GM12873 (cell line): ENCODE measurements around the gene RAB3GAP1.

Source experiments
- CTCF ChIP-seq: IDR thresholded peaks from 2 replicates; pipeline ENCODE4 v1.5.1; 2012; ENCODE audit warnings: low read depth, mild to moderate bottlenecking, moderate library complexity, low read length, control low read depth; ENCODE audit not compliant: insufficient read depth; ENCODE audit errors: missing control alignments

Gene RAB3GAP1

GRCh38 chr2:135097532-135098231 is 45.6 kb downstream of the RAB3GAP1 start:
- no peak for TF ChIP-seq CTCF

DNA sequence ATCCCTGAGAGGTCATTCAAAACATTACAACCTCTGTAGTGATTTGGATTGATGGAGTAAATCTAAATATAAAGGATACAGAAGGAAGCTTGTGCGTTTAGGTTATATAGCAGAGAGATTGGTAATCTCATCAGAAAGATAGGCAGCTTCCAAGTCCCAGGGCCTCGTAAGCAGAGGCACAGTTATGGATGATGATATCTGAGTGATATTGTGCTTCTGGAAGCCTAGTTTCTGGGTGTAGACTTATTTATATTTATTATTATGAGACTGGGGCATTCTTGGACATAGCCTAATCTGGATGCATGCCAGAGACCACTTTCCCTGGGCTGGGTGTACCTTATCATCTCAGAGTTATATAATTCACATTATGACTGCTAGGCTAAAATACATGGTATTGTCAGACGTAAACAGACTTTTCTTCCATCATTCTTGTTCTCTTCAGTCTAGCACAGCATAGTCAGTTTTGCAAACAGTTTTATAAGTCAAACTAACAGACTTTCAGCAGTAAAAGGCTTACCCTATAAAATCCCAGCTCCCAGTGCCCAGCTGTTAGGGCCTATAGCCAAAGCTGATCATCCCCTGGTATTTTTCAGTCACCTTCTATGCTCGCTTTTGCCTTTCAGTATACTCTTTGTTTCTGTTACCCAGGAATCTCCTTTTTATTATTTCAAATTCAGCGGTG is 47.9 kb downstream of the RAB3GAP1 start:
- TF ChIP-seq CTCF = no peak

DNA sequence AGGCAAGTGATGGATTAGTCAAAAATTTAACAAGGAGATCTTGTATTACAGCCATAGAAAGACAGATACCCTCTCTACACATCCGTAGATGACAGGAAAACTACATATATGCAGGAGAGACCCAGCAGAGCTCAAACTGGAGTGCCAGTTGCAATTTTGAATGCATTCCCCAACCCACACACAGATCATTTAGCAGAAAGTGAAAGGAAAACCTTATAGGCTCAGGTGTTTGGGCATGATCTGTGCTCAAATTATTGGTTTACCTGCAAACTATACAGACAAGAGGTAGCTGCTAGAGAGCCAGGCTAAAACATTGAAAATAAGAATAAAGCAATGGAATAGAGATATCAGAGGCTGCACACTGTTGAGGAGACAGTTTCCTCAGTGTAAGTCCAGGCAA is 51.8 kb downstream of the RAB3GAP1 start:
- TF ChIP-seq CTCF = no peak

DNA sequence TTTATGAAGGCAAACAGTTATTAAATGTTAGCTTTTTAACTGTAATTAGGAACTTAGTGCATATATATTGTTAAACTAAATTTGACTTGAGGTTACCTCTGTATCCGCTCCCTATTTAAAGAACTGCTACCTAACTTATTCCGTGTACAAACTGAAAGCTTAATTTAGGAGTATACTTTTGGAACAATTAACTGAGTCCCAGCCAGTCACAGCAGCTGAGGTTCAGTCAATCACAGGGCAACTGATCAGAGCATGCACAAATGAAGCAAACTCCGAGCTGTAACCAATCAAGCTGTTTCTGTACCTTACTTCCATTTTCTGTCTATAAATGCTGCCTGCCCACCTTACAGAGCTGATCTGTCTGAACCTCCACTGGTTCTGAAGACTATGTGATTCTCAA is 61.2 kb downstream of the RAB3GAP1 start:
- no peak for TF ChIP-seq CTCF

DNA sequence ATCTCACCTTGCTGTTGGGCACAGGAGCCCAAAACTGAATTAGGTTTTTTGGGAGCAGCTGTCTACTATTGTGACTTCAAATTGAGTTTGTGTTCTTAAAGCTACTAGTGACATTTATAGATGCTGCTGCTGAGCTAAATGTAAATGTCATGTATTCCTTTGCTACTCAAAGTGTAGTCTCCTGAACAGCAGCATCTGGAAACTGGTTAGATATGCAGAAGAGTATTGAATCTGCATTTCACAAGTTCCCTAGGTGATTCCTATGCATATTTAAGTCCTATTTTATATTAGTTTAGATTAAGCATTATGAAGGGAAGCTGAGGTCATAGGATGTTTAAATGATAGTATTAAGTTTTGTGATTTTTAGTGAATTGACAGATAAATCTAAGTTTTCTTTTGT is 67.5 kb downstream of the RAB3GAP1 start:
- no peak for TF ChIP-seq CTCF

GRCh38 chr2:135121016-135121657 is 69.0 kb downstream of the RAB3GAP1 start:
- no peak for TF ChIP-seq CTCF
